HG02943 (cell line): ENCODE results near the gene FBXO7.
"Not testable (repeated sequence)": the region's sequence is repeated elsewhere in the genome, so short reads cannot be mapped to it uniquely, and the experiment has no call there.

ENCODE experiments used
- ATAC-seq: cut with Tn5 transposase; IDR thresholded peaks from one replicate; pipeline ENCODE4 v1.9.1; 2021; ENCODE audit warnings: mild to moderate bottlenecking, low read depth, moderate library complexity; ENCODE audit not compliant: unreplicated experiment

The FBXO7 gene

DNA sequence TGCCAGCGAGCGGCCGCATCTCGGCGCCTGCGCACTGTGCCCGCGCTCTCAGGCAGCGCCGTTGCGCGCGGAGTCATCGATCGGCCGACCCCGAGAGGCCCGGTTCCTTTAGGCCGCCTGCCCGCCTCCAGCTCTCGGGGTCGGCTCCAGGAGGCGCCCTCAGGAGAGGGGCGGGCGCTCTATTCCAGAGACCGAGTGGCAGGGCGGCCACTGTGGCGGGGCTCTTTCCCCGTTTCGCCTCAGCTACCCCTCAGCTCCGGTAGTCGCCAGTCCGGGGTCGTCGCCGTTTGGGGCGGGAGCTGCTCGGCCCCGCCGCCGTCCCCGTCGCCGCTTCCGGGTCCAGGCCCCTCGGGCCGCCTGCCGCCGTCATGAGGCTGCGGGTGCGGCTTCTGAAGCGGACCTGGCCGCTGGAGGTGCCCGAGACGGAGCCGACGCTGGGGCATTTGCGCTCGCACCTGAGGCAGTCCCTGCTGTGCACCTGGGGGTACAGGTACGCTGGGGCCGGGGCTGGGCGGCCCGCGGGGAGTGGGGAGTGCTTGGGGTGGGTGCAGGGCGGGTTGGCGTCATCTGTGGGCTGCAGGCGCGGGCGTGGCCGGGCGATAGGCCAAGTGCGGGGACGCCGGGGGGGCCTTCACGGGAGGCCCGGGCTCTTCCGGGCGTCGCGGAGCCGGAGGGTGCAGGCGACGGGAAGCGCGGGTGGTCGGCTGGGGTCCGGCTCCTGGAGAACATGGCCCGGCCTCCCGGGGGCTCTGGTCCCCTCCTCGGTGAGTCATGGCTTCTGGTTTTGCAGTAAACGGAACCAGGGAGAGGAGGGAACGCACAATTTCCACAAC is at the start of gene FBXO7:
TSS of gene FBXO7 (plus strand) at position 177 of the 833 bp plus-strand sequence. CDS start at position 369, 192 bp downstream.
- peak; percentile 57 for ATAC-seq

DNA sequence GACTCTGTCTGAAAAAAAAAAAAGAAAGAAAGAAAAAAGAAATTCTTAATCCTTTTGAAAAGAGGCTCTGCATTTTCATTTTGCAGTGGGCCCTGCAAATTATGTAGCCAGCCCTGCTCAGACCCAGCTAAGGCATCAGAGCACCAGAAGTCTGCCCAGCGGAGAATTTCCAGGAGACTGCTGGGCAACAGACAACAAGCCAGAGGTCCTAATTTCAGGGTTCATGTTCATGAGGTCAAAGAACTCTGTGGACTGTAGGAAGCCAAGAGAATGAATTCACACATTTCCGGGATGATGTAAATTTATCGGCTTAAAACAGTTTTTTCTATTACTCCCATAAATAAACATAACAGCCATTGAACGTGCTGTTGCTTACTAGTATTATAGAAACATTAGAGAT is 47.7 kb upstream of the FBXO7 start:
- no peak for ATAC-seq

GRCh38 chr22:32430352-32430751 is 44.3 kb upstream of the FBXO7 start:
- ATAC-seq = no peak

GRCh38 chr22:32444068-32444467 is 30.5 kb upstream of the FBXO7 start:
- ATAC-seq = no peak

GRCh38 chr22:32446321-32446720 is 28.3 kb upstream of the FBXO7 start:
- no peak for ATAC-seq

GRCh38 chr22:32448980-32449379 is 25.6 kb upstream of the FBXO7 start:
- ATAC-seq = no peak

GRCh38 chr22:32457031-32457430 is 17.6 kb upstream of the FBXO7 start:
- ATAC-seq = no peak

DNA sequence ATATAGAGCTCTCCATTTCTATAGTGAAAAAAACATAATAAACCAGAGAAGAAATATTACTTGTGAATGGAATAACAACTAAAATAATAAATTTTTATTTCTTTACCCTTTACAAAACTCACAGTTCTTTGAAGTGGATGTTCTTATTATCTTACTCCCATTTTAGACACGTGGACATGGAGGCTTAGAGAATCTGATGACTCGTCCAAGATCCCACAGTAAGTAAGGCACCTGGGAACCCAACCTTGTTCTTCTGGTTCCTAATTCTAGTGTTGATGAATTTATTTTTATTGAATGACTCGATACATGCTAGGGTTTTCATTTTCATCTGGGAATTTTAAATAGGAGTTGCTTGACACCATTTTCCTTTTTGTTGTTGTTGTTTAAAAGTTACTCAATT is 12.2 kb upstream of the FBXO7 start:
- ATAC-seq = no peak

DNA sequence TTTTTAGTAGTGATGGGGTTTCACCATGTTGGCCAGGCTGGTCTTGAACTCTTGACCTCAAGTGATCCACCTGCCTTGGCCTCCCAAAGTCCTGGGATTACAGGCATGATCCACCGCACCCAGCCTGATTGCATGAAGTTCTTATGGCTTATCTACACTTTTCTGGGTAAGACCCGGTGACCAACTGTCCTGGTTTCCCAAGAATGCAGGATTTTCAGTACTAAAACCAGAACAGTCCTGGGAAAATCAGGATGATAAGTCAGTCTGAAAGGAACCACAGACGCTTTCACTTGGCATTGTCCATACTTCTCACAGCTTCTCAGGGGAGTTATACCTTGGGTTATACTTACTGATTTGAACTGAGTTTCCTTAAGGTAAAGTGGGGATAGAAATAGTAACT is 8.9 kb upstream of the FBXO7 start:
- no peak for ATAC-seq

- no peak for ATAC-seq
These were observed 8.1 kb upstream of the FBXO7 start for GRCh38 chr22:32466496-32466895.

DNA sequence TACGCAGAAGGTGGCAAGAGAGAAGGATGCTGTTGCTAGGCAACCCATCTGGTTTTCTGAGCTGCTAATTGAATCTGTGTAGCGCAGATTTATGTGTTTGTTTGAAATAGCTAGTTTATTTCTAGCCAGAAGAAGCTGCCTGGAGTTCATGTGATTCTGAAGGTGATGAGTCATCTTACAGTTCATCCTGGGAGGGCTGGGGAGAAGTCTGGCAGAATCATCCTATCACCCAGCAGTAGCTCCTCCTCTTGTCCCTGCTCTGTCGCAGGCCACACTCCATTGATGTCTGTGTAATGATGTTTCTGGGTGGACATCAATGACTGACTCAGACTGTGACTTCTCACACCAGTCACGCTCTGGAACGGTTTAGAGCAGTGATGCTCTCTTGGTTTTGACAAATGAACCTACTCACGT is 4.8 kb upstream of the FBXO7 start:
- no peak for ATAC-seq

DNA sequence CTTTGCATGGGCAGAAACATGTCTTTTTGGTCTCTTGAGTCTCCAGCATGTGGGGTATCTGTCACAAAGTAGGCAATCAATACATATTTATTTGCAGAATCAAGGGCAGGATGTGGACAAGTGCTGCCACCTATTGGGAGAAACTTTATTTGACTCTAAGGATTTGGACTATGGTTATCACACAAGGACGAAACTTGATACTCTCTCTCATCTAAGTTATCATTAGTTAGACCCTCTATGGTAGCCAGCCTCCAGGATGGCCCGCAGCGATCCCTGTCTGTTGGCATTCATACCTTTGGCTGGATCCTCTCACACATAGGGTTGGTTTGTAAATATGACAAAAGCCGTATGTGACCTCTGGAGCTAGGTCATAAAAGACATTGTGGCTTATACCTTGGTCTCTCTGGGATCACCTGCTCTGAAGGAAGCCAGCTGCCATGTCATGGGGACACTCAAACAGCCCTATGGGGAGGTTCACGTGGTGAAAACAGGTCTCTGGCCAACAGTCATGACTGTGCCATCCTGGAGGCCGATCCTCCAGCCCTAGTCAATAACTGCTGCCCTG is 1.1 kb upstream of the FBXO7 start:
- ATAC-seq = no peak

GRCh38 chr22:32475468-32476010 is 928 bp downstream of the FBXO7 start:
- peak; percentile 12 for ATAC-seq

DNA sequence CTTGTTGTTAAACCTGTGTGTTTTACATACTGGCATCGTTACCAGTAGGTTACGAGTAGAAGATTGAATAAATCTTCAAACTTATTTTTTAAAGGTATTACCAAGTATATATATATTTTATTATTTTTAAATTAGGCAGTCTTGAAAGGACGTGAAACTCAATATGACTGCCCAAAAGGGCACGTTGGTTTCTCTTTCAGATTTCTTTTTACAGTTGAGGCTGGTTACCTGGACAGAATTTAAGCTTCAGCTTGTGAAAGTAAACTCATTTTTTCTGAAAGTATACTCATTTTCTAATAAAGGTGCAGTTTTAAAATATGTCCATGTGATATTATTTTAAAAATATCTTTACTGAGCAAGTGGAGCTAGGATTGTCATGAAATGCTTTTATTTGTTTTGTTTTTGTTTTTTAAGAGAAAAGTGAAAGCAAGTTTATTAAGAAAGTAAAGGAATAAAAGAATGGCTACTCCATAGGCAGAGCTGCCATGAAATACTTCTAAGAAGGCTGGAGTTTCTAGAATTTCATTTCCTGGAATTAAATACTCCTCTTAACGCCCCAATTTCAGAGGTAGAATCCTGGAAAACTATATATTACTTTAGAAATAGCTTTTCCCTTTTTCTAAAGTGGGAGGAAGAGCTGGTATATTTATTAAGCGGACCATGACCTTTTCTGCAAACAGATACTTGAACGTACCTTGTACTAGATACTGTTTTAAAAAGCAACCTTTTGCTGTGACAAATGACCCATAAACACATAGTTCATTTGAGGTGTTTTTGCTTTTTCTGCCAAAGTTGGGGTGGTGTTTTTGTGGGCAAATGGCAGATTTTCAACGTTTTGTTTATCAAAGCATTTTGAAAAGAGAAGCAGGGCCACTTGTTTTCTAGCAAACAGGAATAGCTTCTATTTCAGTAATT is 1.9 kb downstream of the FBXO7 start:
- no peak for ATAC-seq

GRCh38 chr22:32477596-32477995 is 3.0 kb downstream of the FBXO7 start:
- no peak for ATAC-seq

DNA sequence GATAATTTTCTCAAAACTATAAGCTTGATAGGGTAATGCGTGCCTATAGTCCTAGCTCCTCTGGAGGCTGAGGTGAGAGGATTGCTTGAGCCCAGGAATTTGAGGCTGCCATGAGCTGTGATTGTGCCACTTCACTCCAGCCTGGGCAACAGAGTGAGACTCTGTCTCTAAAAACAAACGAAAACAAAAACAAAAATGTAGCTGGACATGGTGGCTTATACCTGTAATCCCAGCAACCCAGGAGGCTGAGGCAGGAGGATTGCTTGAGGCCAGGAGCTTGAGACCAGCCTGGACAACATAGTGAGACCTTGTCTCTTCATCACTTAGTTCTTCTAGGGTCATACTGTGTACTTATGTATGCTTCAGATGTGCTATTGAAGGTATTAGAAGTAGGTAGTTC is 3.9 kb downstream of the FBXO7 start:
- ATAC-seq = not testable (repeated sequence)

- ATAC-seq = no peak
These were observed 4.4 kb downstream of the FBXO7 start for GRCh38 chr22:32478994-32479393.

DNA sequence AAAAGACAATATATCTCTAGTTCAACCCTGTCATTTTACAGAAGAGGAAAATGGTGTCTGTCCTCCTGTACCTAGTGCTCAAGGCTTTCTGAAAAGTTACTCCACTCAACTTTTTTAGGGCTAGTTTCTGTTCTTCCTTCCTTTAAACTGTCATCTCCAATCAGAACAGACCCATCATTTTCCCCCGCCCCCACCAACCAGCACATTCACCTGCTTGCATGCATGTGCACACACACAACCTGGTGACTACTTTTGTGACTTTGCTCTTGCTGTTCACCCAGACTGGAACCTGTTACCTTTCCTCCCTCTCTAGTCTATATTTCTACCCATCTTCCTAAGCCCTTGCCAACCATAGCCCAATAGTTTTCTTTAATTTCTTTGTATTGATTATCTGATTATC is 5.6 kb downstream of the FBXO7 start:
- no peak for ATAC-seq

DNA sequence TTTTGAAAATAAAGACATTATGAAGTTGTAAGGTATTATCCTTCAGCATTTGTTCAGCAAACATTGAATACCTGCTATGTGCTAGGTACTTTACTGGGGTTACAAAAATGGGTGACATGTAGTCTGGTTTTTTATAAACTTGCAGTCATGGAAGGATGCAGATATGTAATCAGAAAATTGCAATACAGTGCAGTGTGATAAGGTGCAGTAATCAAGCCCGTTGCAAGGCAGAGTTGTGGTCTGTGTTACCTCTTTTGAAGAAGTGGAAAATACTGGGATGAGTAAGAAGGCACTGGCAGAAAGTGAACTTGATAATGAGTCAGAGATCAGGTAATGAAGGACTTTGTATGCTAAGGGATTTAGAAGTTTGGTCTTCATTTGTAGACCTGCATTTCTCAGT is 8.1 kb downstream of the FBXO7 start:
- ATAC-seq = no peak

DNA sequence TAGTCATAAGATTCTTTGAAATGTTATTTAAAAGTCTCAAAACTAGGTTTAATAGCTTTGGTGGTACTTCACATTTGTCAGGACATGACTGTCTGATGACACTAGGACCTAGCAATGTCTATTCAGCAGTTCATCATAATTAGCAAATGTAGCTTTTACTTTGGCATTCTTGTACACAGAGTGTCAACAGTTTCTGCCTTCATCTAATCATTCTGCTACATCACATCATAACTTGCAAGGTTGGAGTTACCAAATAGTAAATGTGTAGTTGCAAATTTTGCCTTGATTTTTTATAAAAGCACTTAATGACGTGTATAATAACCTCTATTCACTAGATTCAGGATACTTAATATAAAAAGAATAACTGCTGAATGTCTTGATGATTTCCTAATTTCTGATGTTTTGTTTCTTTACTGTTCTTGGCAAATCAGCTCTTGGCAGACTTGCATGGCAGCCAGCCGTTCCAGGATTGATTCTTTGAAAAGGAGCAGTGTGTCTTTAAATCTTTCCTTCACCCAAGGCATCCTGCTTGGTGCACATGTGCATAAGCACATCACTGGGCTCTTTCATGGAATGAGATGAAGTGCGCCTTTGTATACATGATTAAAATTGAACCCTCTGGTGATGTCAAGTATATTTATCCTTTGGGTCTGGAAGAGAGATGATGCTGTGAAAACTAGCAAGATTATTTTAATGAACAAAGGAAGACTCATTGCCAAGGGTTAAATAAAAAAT is 12.2 kb downstream of the FBXO7 start:
- ATAC-seq = no peak
